ENCODE data around the gene NAA25. TPM values are rescaled to one million over a fixed set of nuclear protein-coding genes. Genes with fewer than 3 reads are reported as not detected.

Gene NAA25
- total and polyA plus RNA-seq, 2 donors (not counting 3 experiments of a cell fraction or from before 2014, with no cell fraction given): 5.3 to 25.5 TPM

- FAIRE-seq (no peak), DNase-seq (ENCODE audit: low read depth, low spot score) (no peak)
- Histone ChIP-seq H3K36me3 (ENCODE audit: control insufficient read depth in 2 of 2, extremely low read depth in 1 of 2, insufficient read depth in 2 of 2, low read length in 2 of 2) (peaks cover 14 to 17% of the 10 kb centered on the region in 2 experiments), H3K79me2 (ENCODE audit: control insufficient read depth, insufficient read depth, low read length) (peaks cover 47% of the 10 kb centered on the region), H3K27me3 (ENCODE audit: control insufficient read depth in 2 of 2, insufficient read depth in 2 of 2, low read length in 2 of 2) (no peaks in the 10 kb centered on the region), H3K4me3 (replicated peaks in 1 of 3; ENCODE audit: insufficient read depth in 1 of 3, low read depth in 1 of 3, low read length in 3 of 3) (no peak overlapping the region), H3K4me1 (ENCODE audit: control insufficient read depth, extremely low read depth, insufficient read depth, low read length) (peaks cover 18% of the 10 kb centered on the region), H3K4me2 (ENCODE audit: insufficient read depth, low read length) (no peak overlapping the region), H3K27ac (ENCODE audit: insufficient read depth, low read depth, low read length) (no peak overlapping the region), H4K20me1 (replicated peaks; ENCODE audit: control insufficient read depth, extremely low read depth, insufficient read depth, low read length) (peaks cover 5% of the 10 kb centered on the region), H3K9me3 (replicated peaks; ENCODE audit: control insufficient read depth, insufficient read depth, low read length) (no peaks in the 10 kb centered on the region), H3K9ac (replicated peaks; ENCODE audit: extremely low read depth, insufficient read depth, low read length) (no peak overlapping the region), H2AFZ (ENCODE audit: low read depth, low read length) (no peak overlapping the region), H3K9me1 (replicated peaks; ENCODE audit: control insufficient read depth, extremely low read depth, insufficient read depth, low read length) (no peaks in the 10 kb centered on the region)
- POLR2A ChIA-PET: no interaction called here
- CTCF ChIA-PET: interaction anchor here (0.9 to 4.4 kb wide), 5 partner anchors 8 to 76 kb away, joined by 3 to 16 read pairs (median 5); partner anchors contain the start of genes ERP29 and TMEM116
- no peak for TF ChIP-seq EZH2 (IDR thresholded peaks at IDR 0.05; ENCODE audit: borderline replicate concordance, low read depth, low read length, severe bottlenecking)
- no peak for TF ChIP-seq POLR2AphosphoS5 (IDR thresholded peaks at IDR 0.05; ENCODE audit: insufficient read depth, low read depth, low read length)
- TF ChIP-seq MAX (IDR thresholded peaks at IDR 0.05; ENCODE audit: insufficient read depth, insufficient read length): no peak
- no peak for TF ChIP-seq POLR2A (IDR thresholded peaks at IDR 0.05; ENCODE audit: low read depth, low read length)
- no peak for TF ChIP-seq MYC (IDR thresholded peaks at IDR 0.05; ENCODE audit: low read depth, low read length)
- TF ChIP-seq CTCF (IDR thresholded peaks at IDR 0.05; ENCODE audit: extremely low read depth in 1 of 2, insufficient read depth in 1 of 2, low read depth in 1 of 2, low read length in 2 of 2): no peak
- TF ChIP-seq FOS (IDR thresholded peaks at IDR 0.05; ENCODE audit: borderline replicate concordance, insufficient read depth, low read length): no peak
- no peak for TF ChIP-seq GATA2 (IDR thresholded peaks at IDR 0.05; ENCODE audit: insufficient read depth, insufficient read length, low read depth, low read length)
- no peak for TF ChIP-seq JUN (IDR thresholded peaks at IDR 0.05; ENCODE audit: borderline replicate concordance, insufficient read depth, insufficient read length, low read depth)
- intact Hi-C loops (cut with micrococcal nuclease) (no loop called here), dilution Hi-C loops (cut with MboI; ENCODE audit: extremely low pct_ligation_motif_present, low sequenced_read_pairs) (no loop called here)
- no TSS peak for BruUV-seq (replicated peaks)
These were observed 87.6 kb downstream of the NAA25 start for GRCh38 chr12:112020947-112021457.

All from endothelial cell of umbilical vein (primary cell).